Astrocyte (in vitro differentiated cells and primary cell): ENCODE data around the gene SCN1B. TPM values are rescaled to one million over a fixed set of nuclear protein-coding genes. Genes with fewer than 3 reads are reported as not detected.

Experiments used
- DNase-seq: peaks from one replicate; pipeline ENCODE4 v3.0.0-alpha.2; 2010; ENCODE audit warnings: low read depth
- FAIRE-seq: peaks from 2 replicates; lab custom pipeline; 2011; peaks lifted over from hg19 to GRCh38; lab: Jason Lieb, UNC
- H2AFZ ChIP-seq: 2 replicates; pipeline ENCODE4 v1.6.0; 2012; ENCODE audit warnings: low read depth, low read length, inconsistent platforms
- H3K27ac ChIP-seq: 2 replicates; pipeline ENCODE4 v1.5.1; 2011; ENCODE audit warnings: low read depth, low read length, inconsistent platforms
- H3K27me3 ChIP-seq: 2 replicates; pipeline ENCODE4 v1.6.0; 2011; ENCODE audit warnings: low read length, inconsistent platforms; ENCODE audit not compliant: insufficient read depth
- H3K36me3 ChIP-seq: 2 replicates; pipeline ENCODE4 v1.5.1; 2011; ENCODE audit warnings: low read length, inconsistent platforms; ENCODE audit not compliant: insufficient read depth
- H3K4me1 ChIP-seq: 2 replicates; pipeline ENCODE4 v1.5.1; 2011; ENCODE audit warnings: low read length, inconsistent platforms; ENCODE audit not compliant: insufficient read depth
- H3K4me2 ChIP-seq: 2 replicates; pipeline ENCODE4 v1.6.0; 2012; ENCODE audit warnings: low read length, inconsistent platforms
- H3K4me3 ChIP-seq: 2 replicates; pipeline ENCODE4 v1.5.1; 2011; ENCODE audit warnings: low read depth, mild to moderate bottlenecking, low read length, inconsistent platforms; ENCODE audit not compliant: insufficient read depth
- H3K79me2 ChIP-seq: 2 replicates; pipeline ENCODE4 v1.6.0; 2012; ENCODE audit warnings: mild to moderate bottlenecking, low read length, inconsistent platforms; ENCODE audit not compliant: insufficient read depth
- H3K9ac ChIP-seq: 2 replicates; pipeline ENCODE4 v1.6.0; 2012; ENCODE audit warnings: mild to moderate bottlenecking, low read length, inconsistent platforms
- H3K9me3 ChIP-seq: 2 replicates; pipeline ENCODE4 v1.5.1; 2012; ENCODE audit warnings: low read depth, mild to moderate bottlenecking, low read length, inconsistent platforms; ENCODE audit not compliant: insufficient read depth
- H4K20me1 ChIP-seq: 2 replicates; pipeline ENCODE4 v1.6.0; 2012; ENCODE audit warnings: low read length, inconsistent platforms; ENCODE audit not compliant: insufficient read depth
- H3K27ac Mint-ChIP-seq: one replicate; pipeline ENCODE4 v1.8.0; 2021; ENCODE audit warnings: mild to moderate bottlenecking, mixed read lengths; ENCODE audit not compliant: unreplicated experiment
- H3K27me3 Mint-ChIP-seq: one replicate; pipeline ENCODE4 v1.8.0; 2021; ENCODE audit warnings: low read depth, mixed read lengths; ENCODE audit not compliant: unreplicated experiment
- H3K36me3 Mint-ChIP-seq: one replicate; pipeline ENCODE4 v1.8.0; 2021; ENCODE audit warnings: low read depth, mixed read lengths; ENCODE audit not compliant: unreplicated experiment
- H3K4me1 Mint-ChIP-seq: one replicate; pipeline ENCODE4 v1.8.0; 2021; ENCODE audit warnings: low read depth, mixed read lengths; ENCODE audit not compliant: unreplicated experiment
- H3K4me3 Mint-ChIP-seq: one replicate; pipeline ENCODE4 v1.8.0; 2021; ENCODE audit warnings: mild to moderate bottlenecking, moderate library complexity, mixed read lengths; ENCODE audit not compliant: unreplicated experiment
- H3K9me3 Mint-ChIP-seq: one replicate; pipeline ENCODE4 v1.8.0; 2021; ENCODE audit warnings: mild to moderate bottlenecking, mixed read lengths; ENCODE audit not compliant: unreplicated experiment
- CTCF ChIP-seq: IDR thresholded peaks from 2 replicates; pipeline ENCODE4 v1.5.1; 2011; ENCODE audit warnings: low read depth, mild to moderate bottlenecking, inconsistent platforms, low read length, moderate library complexity; ENCODE audit not compliant: insufficient read depth
- EZH2 ChIP-seq: IDR thresholded peaks from 2 replicates; pipeline ENCODE4 v1.6.1; 2012; ENCODE audit warnings: mild to moderate bottlenecking, low read length, inconsistent platforms; ENCODE audit not compliant: insufficient read depth
- total RNA-seq: library from RNA; stranded (reverse); gene quantifications from 2 replicates; pipeline ENCODE4 v1.2.1, GENCODE V29; 2021

Gene SCN1B
- total RNA-seq, 1 donor from 2014 or later = 3.0 TPM

GRCh38 chr19:35058370-35058769 is 28.1 kb downstream of the SCN1B start:
- no peaks in the 10 kb centered on the region for H3K79me2 ChIP-seq
- no peak overlapping the region for H3K4me3 Mint-ChIP-seq
- H3K9me3 ChIP-seq = no peaks in the 10 kb centered on the region
- H3K4me1 ChIP-seq = no peaks in the 10 kb centered on the region
- peaks cover 5% of the 10 kb centered on the region for H3K9me3 Mint-ChIP-seq
- H3K36me3 Mint-ChIP-seq = no peaks in the 10 kb centered on the region
- no peak overlapping the region for H3K4me3 ChIP-seq
- no peak for FAIRE-seq
- H3K27me3 Mint-ChIP-seq = peaks cover 27% of the 10 kb centered on the region
- no peak overlapping the region for H3K27ac ChIP-seq
- H4K20me1 ChIP-seq = no peaks in the 10 kb centered on the region
- no peaks in the 10 kb centered on the region for H3K36me3 ChIP-seq
- no peak overlapping the region for H3K27ac Mint-ChIP-seq
- peaks cover 3% of the 10 kb centered on the region for H3K4me1 Mint-ChIP-seq
- H3K27me3 ChIP-seq = peaks cover 12% of the 10 kb centered on the region
- H3K4me2 ChIP-seq = no peak overlapping the region
- H3K9ac ChIP-seq = no peak overlapping the region
- H2AFZ ChIP-seq = no peak overlapping the region
- TF ChIP-seq CTCF = no peak
- no peak for TF ChIP-seq EZH2
- no peak for DNase-seq

DNA sequence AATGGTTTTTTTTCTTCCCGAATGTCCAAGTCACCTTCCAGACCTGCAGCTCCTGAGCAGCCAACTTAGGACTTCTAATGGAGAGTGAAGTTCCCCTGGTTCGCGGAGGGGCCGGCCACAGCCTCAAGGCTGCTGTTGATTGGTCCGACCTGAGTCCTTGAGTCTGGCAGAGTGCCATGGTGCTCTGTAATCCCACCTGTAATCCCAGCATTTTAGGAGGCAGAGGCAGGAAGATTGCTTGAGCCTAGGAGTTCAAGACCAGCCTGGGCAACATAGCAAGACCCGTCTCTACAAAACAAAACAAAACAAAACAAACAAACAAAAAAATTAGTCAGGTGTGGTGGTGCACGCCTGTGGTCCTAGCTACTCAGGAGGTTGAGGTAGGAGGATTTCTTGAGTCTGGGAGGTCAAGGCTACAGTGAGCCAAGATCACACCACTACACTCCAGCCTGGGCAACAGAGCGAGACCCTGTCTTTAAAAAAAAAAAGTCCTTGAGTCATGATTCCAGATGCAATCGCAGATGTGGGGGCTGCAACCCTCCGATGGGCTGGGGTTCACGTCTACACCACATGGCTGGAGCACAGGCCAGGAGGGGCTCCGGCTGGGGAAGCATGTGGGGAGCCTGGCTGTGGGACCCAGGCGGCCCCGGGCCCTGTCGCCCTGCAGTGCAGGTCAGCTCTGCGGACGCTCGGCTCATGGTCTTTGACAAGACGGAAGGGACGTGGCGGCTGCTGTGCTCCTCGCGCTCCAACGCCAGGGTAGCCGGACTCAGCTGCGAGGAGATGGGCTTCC is 28.9 kb downstream of the SCN1B start:
- Mint-ChIP-seq H3K9me3 (peaks cover 5% of the 10 kb centered on the region), H3K4me1 (peaks cover 3% of the 10 kb centered on the region), H3K27ac (no peak overlapping the region), H3K4me3 (no peak overlapping the region), H3K27me3 (peaks cover 34% of the 10 kb centered on the region), H3K36me3 (no peaks in the 10 kb centered on the region)
- Histone ChIP-seq H3K4me2 (no peak overlapping the region), H4K20me1 (no peaks in the 10 kb centered on the region), H3K4me3 (no peak overlapping the region), H3K9ac (no peak overlapping the region), H3K79me2 (no peaks in the 10 kb centered on the region), H3K4me1 (no peaks in the 10 kb centered on the region), H2AFZ (no peak overlapping the region), H3K27me3 (peaks cover 12% of the 10 kb centered on the region), H3K36me3 (no peaks in the 10 kb centered on the region), H3K9me3 (no peaks in the 10 kb centered on the region), H3K27ac (no peak overlapping the region)
- FAIRE-seq (no peak), DNase-seq (no peak)
- TF ChIP-seq EZH2 (no peak), CTCF (no peak)

- no peak overlapping the region for H3K27ac Mint-ChIP-seq
- no peak for DNase-seq
- H3K4me1 Mint-ChIP-seq = peaks cover 3% of the 10 kb centered on the region
- Histone ChIP-seq H4K20me1 (no peaks in the 10 kb centered on the region), H3K36me3 (no peaks in the 10 kb centered on the region), H3K79me2 (no peaks in the 10 kb centered on the region), H3K4me1 (no peaks in the 10 kb centered on the region), H3K9ac (no peak overlapping the region), H3K27me3 (peaks cover 9% of the 10 kb centered on the region), H3K4me3 (no peak overlapping the region), H3K27ac (no peak overlapping the region), H2AFZ (no peak overlapping the region), H3K4me2 (no peak overlapping the region), H3K9me3 (no peaks in the 10 kb centered on the region)
- no peaks in the 10 kb centered on the region for H3K36me3 Mint-ChIP-seq
- TF ChIP-seq CTCF = no peak
- TF ChIP-seq EZH2 = no peak
- no peak for FAIRE-seq
- peaks cover 5% of the 10 kb centered on the region for H3K9me3 Mint-ChIP-seq
- peaks cover 33% of the 10 kb centered on the region for H3K27me3 Mint-ChIP-seq
- no peak overlapping the region for H3K4me3 Mint-ChIP-seq
Measured at GRCh38 chr19:35059799-35060091, 29.5 kb downstream of the SCN1B start.
